ENCODE results near the gene KCNH5. TPM values are rescaled to one million over a fixed set of nuclear protein-coding genes. Genes with fewer than 3 reads are reported as not detected.

KCNH5 gene
- total RNA-seq, 1 donor from 2014 or later = 0.29 TPM

DNA sequence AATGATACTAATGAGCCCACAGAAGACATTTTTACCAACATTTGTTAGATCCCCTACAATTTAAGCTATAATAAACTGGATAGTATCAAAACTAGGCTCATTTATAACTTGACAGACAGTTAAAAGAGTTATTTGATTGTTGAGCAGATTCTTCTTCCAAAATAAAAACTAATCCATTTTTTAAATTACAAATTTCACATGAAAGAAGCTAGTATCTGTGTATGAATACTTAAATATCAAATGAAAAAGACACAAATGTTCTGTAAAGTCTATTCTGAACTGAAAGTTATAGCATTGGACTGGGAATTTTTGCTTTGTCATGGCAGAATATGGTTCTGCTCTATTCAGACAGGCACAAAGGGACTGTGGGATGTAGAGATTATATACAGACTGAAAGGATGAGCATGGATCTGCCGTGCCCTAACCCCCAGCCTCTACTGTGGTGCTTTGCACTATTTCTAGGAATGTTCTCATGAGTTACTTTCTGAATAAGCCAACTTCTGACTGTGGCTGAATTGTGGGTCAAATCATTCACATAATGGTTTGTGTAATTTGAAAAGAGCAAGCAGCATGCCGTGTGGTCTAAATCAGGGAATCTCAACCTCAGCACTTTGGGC is 352.7 kb downstream of the KCNH5 start:
- Histone ChIP-seq H3K27ac (peak overlapping the region; percentile 75), H3K27me3 (no peaks in the 10 kb centered on the region), H3K4me1 (no peaks in the 10 kb centered on the region), H3K4me3 (no peak overlapping the region), H3K36me3 (no peaks in the 10 kb centered on the region), H3K9me3 (no peaks in the 10 kb centered on the region)
- intact Hi-C loops (cut with DNase I) = no loop called here
- DNase-seq (no peak), ATAC-seq (no peak)
- TF ChIP-seq, protein P1, sequence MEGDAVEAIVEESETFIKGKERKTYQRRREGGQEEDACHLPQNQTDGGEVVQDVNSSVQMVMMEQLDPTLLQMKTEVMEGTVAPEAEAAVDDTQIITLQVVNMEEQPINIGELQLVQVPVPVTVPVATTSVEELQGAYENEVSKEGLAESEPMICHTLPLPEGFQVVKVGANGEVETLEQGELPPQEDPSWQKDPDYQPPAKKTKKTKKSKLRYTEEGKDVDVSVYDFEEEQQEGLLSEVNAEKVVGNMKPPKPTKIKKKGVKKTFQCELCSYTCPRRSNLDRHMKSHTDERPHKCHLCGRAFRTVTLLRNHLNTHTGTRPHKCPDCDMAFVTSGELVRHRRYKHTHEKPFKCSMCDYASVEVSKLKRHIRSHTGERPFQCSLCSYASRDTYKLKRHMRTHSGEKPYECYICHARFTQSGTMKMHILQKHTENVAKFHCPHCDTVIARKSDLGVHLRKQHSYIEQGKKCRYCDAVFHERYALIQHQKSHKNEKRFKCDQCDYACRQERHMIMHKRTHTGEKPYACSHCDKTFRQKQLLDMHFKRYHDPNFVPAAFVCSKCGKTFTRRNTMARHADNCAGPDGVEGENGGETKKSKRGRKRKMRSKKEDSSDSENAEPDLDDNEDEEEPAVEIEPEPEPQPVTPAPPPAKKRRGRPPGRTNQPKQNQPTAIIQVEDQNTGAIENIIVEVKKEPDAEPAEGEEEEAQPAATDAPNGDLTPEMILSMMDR (IDR thresholded peaks at IDR 0.05) = no peak

DNA sequence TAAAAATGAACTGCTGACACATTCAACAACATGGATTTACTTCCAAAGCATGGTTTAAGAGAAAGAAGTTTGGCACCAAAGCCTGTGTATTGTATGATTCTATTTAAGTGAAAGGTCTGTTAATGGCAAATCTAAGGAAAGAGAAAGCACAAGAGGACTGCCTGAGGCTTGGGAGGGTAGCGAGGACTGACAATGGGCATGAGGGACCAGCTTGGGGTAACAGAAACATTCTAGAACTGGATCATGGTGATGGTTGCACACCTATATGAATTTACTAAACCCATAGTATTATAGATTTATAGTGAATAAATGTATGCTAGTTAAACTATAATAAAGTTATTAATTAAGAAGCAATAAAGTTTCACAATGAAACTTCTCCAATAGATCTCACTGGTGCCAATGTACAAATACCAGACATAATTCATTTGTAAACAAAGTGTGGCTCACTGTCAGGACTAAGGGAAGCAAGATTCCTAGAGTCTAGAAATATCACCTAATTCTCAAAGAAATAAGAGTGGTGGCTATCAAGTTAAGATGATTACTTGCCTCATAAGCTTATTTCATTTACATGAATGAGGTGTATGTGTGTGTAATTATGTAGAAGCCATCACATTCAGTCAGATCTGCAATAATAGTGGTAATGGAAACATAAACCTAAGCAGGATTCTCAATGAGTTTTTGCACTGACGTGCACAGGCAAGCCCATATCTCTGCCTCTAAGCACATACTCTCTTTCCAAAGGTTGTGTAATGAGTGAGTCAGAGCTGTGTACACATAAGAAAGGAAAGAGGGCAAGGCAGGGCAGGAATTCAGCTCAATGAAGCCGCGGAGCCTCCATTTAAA is 353.4 kb downstream of the KCNH5 start:
- Histone ChIP-seq H3K27ac (peak overlapping the region; percentile 75), H3K4me3 (no peak overlapping the region), H3K9me3 (no peaks in the 10 kb centered on the region), H3K27me3 (no peaks in the 10 kb centered on the region), H3K36me3 (no peaks in the 10 kb centered on the region), H3K4me1 (no peaks in the 10 kb centered on the region)
- TF ChIP-seq, protein P1 (IDR thresholded peaks at IDR 0.05) = no peak
- no peak for DNase-seq
- peak; percentile 98 for ATAC-seq
- intact Hi-C loops (cut with DNase I) = no loop called here

DNA sequence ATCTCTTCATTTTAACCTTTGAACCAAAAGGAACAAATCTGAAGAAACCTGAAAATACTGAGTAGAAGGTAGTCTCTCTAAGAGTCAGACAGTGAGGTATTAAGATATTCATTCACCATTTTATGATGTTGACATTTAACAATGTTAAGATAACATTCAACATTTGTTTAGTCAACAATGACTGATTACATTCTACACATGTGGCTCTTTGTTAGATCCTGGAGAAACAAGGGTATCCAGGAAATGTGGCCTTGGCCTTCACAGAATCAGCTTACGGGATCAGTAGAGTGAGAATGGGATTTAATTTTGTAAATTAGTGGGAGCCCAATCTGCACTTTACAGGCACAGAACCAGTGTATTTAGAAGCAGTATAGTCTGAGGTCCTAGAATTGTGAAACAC is 355.5 kb downstream of the KCNH5 start:
- no peaks in the 10 kb centered on the region for H3K4me1 ChIP-seq
- no peaks in the 10 kb centered on the region for H3K9me3 ChIP-seq
- ATAC-seq (no peak), DNase-seq (no peak)
- intact Hi-C loops (cut with DNase I) = no loop called here
- no peaks in the 10 kb centered on the region for H3K36me3 ChIP-seq
- no peak overlapping the region for H3K27ac ChIP-seq
- H3K4me3 ChIP-seq = no peak overlapping the region
- no peaks in the 10 kb centered on the region for H3K27me3 ChIP-seq
- TF ChIP-seq, protein P1 (IDR thresholded peaks at IDR 0.05) = no peak

DNA sequence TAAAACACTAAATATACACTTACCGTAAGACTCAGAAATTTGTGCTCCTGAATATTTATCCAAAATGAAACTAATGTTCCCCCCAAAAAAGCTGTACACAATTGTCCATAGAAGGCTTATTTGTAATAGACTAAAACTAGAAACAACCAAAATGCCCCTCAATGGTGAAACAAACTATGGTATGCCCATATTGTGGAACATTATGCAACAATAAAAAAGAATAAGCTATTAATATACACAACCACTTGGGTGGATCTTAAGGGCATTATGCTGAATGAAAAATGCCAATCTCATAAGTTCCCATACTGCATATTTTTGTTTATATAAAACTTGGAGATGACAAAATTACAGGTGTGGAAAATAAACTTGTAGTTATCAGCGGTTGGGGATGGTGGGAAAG is 357.4 kb downstream of the KCNH5 start:
- ATAC-seq (no peak), DNase-seq (no peak)
- no peaks in the 10 kb centered on the region for H3K27me3 ChIP-seq
- H3K4me1 ChIP-seq = no peaks in the 10 kb centered on the region
- no peaks in the 10 kb centered on the region for H3K36me3 ChIP-seq
- H3K4me3 ChIP-seq = no peak overlapping the region
- intact Hi-C loops (cut with DNase I) = no loop called here
- H3K27ac ChIP-seq = no peak overlapping the region
- TF ChIP-seq, protein P1 (IDR thresholded peaks at IDR 0.05) = no peak
- H3K9me3 ChIP-seq = no peaks in the 10 kb centered on the region

DNA sequence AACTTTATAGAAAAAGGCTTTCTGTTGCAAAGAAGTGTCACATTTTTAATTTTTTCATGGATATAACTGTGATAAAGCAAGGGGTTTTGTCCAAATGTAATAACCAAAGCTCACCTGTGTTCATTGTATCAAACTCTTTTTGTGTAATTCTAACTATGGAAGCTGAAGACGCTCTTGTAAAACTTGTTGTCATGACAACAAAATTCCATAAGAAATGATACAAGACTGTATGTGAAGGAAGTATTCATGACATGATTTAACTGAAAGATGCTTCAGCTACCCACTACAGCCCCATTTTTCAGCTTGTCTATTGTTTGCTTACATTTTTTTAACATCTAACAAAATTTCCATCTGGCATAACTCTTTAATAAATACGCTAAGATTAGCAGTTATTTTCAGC is 360.9 kb downstream of the KCNH5 start:
- Histone ChIP-seq H3K4me1 (no peaks in the 10 kb centered on the region), H3K27ac (no peak overlapping the region), H3K4me3 (no peak overlapping the region), H3K36me3 (no peaks in the 10 kb centered on the region), H3K27me3 (no peaks in the 10 kb centered on the region), H3K9me3 (no peaks in the 10 kb centered on the region)
- DNase-seq (no peak), ATAC-seq (no peak)
- intact Hi-C loops (cut with DNase I) = no loop called here
- TF ChIP-seq, protein P1 (IDR thresholded peaks at IDR 0.05) = no peak

All from upper lobe of right lung (tissue), 1 donor.